ENCODE data around the gene TDRD12. TPM values are rescaled to one million over a fixed set of nuclear protein-coding genes. Genes with fewer than 3 reads are reported as not detected.
"Not testable (repeated sequence)": the region's sequence is repeated elsewhere in the genome, so short reads cannot be mapped to it uniquely, and the experiment has no call there.

TDRD12 gene
- polyA plus RNA-seq, 1 experiment: 0.07 TPM

DNA sequence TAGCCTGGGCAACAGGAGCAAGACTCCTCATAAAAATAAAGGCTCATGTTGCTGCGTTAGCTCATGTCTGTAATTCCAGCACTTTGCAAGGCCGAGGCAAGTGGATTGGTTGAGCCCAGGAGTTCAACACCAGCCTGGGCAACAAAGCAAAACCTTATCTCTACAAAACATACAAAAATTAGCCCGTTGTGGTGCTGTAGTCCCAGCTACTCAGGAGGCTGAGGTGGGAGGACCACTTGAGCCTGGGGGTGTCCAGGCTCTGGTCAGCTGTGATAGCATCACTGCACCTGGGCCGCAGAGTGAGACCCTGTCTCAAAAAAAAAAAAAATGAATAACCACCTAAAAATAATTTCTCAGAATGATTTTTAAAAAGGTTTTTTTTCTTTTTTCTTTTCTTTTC lies 31.9 kb upstream of the TDRD12 start:
- Histone ChIP-seq H3K27ac (ENCODE audit: low read depth, low read length) (no peak overlapping the region), H3K4me3 (ENCODE audit: low read depth, low read length) (no peak overlapping the region), H3K9me3 (ENCODE audit: control insufficient read depth, insufficient read depth, low read length) (peaks cover 3% of the 10 kb centered on the region; the same call in 1 of the 2 replicates), H3K27me3 (ENCODE audit: control insufficient read depth, insufficient read depth, low read length) (no peaks in the 10 kb centered on the region)
- no peak for TF ChIP-seq CTCF (IDR thresholded peaks at IDR 0.05; ENCODE audit: low read depth, low read length)
- CTCF ChIA-PET: no interaction called here
- POLR2A ChIA-PET: no interaction called here
- no peak for DNase-seq (ENCODE audit: low read depth, low spot score)

DNA sequence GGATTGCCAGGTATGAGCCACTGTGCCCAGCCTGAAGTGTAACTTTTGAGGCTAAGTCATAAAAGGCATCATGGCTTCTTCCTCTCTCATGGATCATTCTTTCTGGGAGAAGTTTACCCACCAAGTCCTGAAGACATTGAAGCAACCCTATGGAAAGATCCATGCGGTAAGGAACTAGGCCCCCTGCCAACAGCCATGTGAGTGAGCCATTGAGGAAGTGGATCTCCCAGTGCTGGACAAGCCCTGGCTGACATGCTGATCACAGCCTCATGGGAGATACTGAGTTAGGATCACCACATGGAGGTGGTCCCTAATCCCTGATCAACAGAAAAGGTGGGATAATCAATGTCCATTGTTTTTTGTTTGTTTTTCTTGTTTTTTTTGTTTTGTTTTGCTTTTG lies 31.3 kb upstream of the TDRD12 start:
- H3K9me3 ChIP-seq (ENCODE audit: control insufficient read depth, insufficient read depth, low read length): peaks cover 7% of the 10 kb centered on the region
- no peak for TF ChIP-seq CTCF (IDR thresholded peaks at IDR 0.05; ENCODE audit: low read depth, low read length)
- no peak for DNase-seq (ENCODE audit: low read depth, low spot score)
- ChIA-PET POLR2A (no interaction called here), CTCF (no interaction called here)
- H3K4me3 ChIP-seq (ENCODE audit: low read depth, low read length): no peak overlapping the region
- no peak overlapping the region for H3K27ac ChIP-seq (ENCODE audit: low read depth, low read length)
- H3K27me3 ChIP-seq (ENCODE audit: control insufficient read depth, insufficient read depth, low read length): no peaks in the 10 kb centered on the region

GRCh38 chr19:32691291-32691951 lies 28.1 kb upstream of the TDRD12 start, which contains the start of gene NUDT19:
Gene NUDT19 (plus strand): TSS chr19:32691821. CDS start chr19:32691961, 140 bp downstream.
- ChIA-PET POLR2A (interaction anchor here (0.6 to 1.3 kb wide), 4 partner anchors 9 to 55 kb away, joined by 3 to 7 read pairs (median 4); partner anchors contain the start of genes ANKRD27 and RGS9BP), CTCF (interaction anchor here (0.6 kb wide), 1 partner anchor 236 kb away, joined by 11 read pairs; no protein-coding TSS in a partner anchor)
- DNase-seq (ENCODE audit: low read depth, low spot score): peak; percentile 13
- TF ChIP-seq CTCF (IDR thresholded peaks at IDR 0.05; ENCODE audit: low read depth, low read length): no peak
- H3K4me3 ChIP-seq (ENCODE audit: low read depth, low read length): peak within 1 kb of the TSS; percentile 67
- H3K9me3 ChIP-seq (ENCODE audit: control insufficient read depth, insufficient read depth, low read length): peaks cover 7% of the 10 kb centered on the region
- no peaks in the 10 kb centered on the region for H3K27me3 ChIP-seq (ENCODE audit: control insufficient read depth, insufficient read depth, low read length)
- peak within 1 kb of the TSS; percentile 61 for H3K27ac ChIP-seq (ENCODE audit: low read depth, low read length)

DNA sequence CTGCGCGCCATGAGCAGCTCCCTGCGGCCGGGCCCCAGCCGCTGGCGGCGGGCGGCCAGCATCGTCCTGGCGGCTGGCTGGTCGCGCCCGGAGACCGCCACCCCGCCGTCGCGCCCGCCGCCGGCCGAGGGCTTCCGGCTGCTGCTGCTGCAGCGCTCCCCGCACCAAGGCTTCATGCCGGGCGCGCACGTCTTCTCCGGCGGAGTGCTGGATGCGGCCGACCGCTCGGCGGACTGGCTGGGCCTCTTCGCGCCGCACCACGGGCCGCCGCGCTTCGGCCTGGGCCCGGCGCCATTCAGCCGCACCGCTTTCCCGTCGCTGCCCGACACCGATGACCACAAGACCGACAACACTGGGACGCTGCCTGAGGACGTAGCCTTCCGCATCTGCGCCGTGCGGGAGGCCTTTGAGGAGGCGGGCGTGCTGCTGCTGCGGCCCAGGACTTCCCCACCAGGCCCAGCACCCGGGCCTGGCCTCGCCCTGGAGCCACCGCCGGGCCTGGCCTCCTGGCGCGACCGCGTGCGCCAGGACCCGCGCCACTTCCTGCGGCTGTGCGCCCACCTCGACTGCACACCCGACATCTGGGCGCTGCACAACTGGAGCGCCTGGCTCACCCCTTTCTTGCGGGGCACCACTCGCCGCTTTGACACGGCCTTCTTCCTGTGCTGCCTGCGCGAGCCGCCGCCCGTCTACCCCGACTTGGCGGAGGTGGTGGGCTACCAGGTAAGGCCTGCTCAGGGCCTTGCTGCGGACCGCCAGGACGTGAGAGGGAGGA lies 27.4 kb upstream of the TDRD12 start:
- DNase-seq (ENCODE audit: low read depth, low spot score): no peak
- POLR2A ChIA-PET: interaction anchor here (0.9 to 1.3 kb wide), 3 partner anchors 8 to 16 kb away, joined by 3 to 7 read pairs (median 4); partner anchors contain the start of genes ANKRD27 and RGS9BP
- CTCF ChIA-PET: no interaction called here
- Histone ChIP-seq H3K27me3 (ENCODE audit: control insufficient read depth, insufficient read depth, low read length) (no peaks in the 10 kb centered on the region), H3K4me3 (ENCODE audit: low read depth, low read length) (peak overlapping the region; percentile 67), H3K27ac (ENCODE audit: low read depth, low read length) (peak overlapping the region; percentile 61), H3K9me3 (ENCODE audit: control insufficient read depth, insufficient read depth, low read length) (peaks cover 7% of the 10 kb centered on the region)
- no peak for TF ChIP-seq CTCF (IDR thresholded peaks at IDR 0.05; ENCODE audit: low read depth, low read length)

DNA sequence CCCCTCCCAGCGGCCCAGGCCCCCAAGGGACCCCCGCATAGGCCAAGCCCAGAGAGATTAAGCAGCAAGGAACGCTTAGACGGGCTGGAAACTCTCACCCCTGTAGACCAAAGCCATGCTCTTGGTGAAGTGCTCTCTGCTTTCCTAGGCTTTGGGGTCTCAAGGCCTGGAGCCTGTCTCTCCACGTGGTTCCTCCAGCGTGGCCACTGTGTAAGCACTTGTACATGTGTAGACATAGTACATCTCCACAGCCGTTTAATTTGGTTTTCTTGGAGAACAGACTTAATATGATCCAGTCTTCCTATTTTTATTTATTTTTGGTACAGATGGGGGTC lies 26.9 kb upstream of the TDRD12 start:
- peak overlapping the region; percentile 67 for H3K4me3 ChIP-seq (ENCODE audit: low read depth, low read length)
- no peak overlapping the region for H3K27ac ChIP-seq (ENCODE audit: low read depth, low read length)
- ChIA-PET CTCF (no interaction called here), POLR2A (no interaction called here)
- peaks cover 7% of the 10 kb centered on the region for H3K9me3 ChIP-seq (ENCODE audit: control insufficient read depth, insufficient read depth, low read length)
- no peak for DNase-seq (ENCODE audit: low read depth, low spot score)
- H3K27me3 ChIP-seq (ENCODE audit: control insufficient read depth, insufficient read depth, low read length): no peaks in the 10 kb centered on the region
- TF ChIP-seq CTCF (IDR thresholded peaks at IDR 0.05; ENCODE audit: low read depth, low read length): no peak

GRCh38 chr19:32693151-32694108 lies 26.1 kb upstream of the TDRD12 start:
- DNase-seq (ENCODE audit: low read depth, low spot score); CTCF ChIA-PET; H3K27ac ChIP-seq (ENCODE audit: low read depth, low read length); POLR2A ChIA-PET; H3K9me3 ChIP-seq (ENCODE audit: control insufficient read depth, insufficient read depth, low read length); H3K27me3 ChIP-seq (ENCODE audit: control insufficient read depth, insufficient read depth, low read length): not testable (repeated sequence)
- peak overlapping the region; percentile 67; the same call in 1 of the 2 replicates for H3K4me3 ChIP-seq (ENCODE audit: low read depth, low read length)
